H7 (cell line): ENCODE results near the gene SMURF2. TPM values are rescaled to one million over a fixed set of nuclear protein-coding genes. Genes with fewer than 3 reads are reported as not detected.

Source experiments
- DNase-seq: peaks from one replicate; pipeline ENCODE4 v3.0.0; 2012
- H3K27me3 ChIP-seq: 2 replicates; pipeline ENCODE4 v1.6.0; 2011; ENCODE audit warnings: mild to moderate bottlenecking, low read length; ENCODE audit not compliant: control insufficient read depth, insufficient read depth
- H3K36me3 ChIP-seq: replicated peaks from 2 replicates; pipeline ENCODE4 v1.5.1; 2011; ENCODE audit warnings: low read length; ENCODE audit not compliant: control insufficient read depth, insufficient read depth
- H3K4me3 ChIP-seq: 2 replicates; pipeline ENCODE4 v1.5.1; 2011; ENCODE audit warnings: low read depth, mild to moderate bottlenecking, control low read depth, low read length, moderate library complexity; ENCODE audit not compliant: insufficient read depth
- total RNA-seq: library from RNA; depleted of rRNA; stranded (reverse); fragments of >200 nt; shearing (Covaris generic); gene quantifications from 2 replicates; pipeline ENCODE4 v1.2.3, GENCODE V29; 2014

SMURF2 gene
- total RNA-seq, 1 experiment from 2014 or later: 33.9 TPM

GRCh38 chr17:64657610-64658125 is 4.4 kb downstream of the SMURF2 start:
- Histone ChIP-seq H3K4me3 (no peak overlapping the region), H3K36me3 (no peaks in the 10 kb centered on the region), H3K27me3 (no peaks in the 10 kb centered on the region)
- DNase-seq: no peak

- H3K27me3 ChIP-seq: no peaks in the 10 kb centered on the region
- H3K4me3 ChIP-seq: no peak overlapping the region
- no peaks in the 10 kb centered on the region for H3K36me3 ChIP-seq
- DNase-seq: no peak
These were observed 6.4 kb downstream of the SMURF2 start for GRCh38 chr17:64655704-64656103.

GRCh38 chr17:64653985-64654355 is 8.1 kb downstream of the SMURF2 start:
- H3K27me3 ChIP-seq: no peaks in the 10 kb centered on the region
- no peak overlapping the region for H3K4me3 ChIP-seq
- DNase-seq: no peak
- no peaks in the 10 kb centered on the region for H3K36me3 ChIP-seq

- Histone ChIP-seq H3K4me3 (no peak overlapping the region), H3K36me3 (no peaks in the 10 kb centered on the region), H3K27me3 (no peaks in the 10 kb centered on the region)
- DNase-seq: no peak
These were observed 8.7 kb downstream of the SMURF2 start for GRCh38 chr17:64653325-64653984.

GRCh38 chr17:64651889-64652288 is 10.2 kb downstream of the SMURF2 start:
- H3K36me3 ChIP-seq: no peaks in the 10 kb centered on the region
- H3K4me3 ChIP-seq: no peak overlapping the region
- DNase-seq: no peak

GRCh38 chr17:64648234-64648633 is 13.9 kb downstream of the SMURF2 start:
- H3K27me3 ChIP-seq: no peaks in the 10 kb centered on the region
- no peaks in the 10 kb centered on the region for H3K36me3 ChIP-seq
- no peak for DNase-seq
- no peak overlapping the region for H3K4me3 ChIP-seq

More at GRCh38 chr17:64651889-64652288, 10.2 kb downstream of the SMURF2 start:
- no peaks in the 10 kb centered on the region for H3K27me3 ChIP-seq

GRCh38 chr17:64647817-64648216 is 14.3 kb downstream of the SMURF2 start:
- H3K36me3 ChIP-seq: no peaks in the 10 kb centered on the region
- H3K4me3 ChIP-seq: no peak overlapping the region
- no peaks in the 10 kb centered on the region for H3K27me3 ChIP-seq
- DNase-seq: no peak

GRCh38 chr17:64639516-64639915 is 22.6 kb downstream of the SMURF2 start:
- no peaks in the 10 kb centered on the region for H3K27me3 ChIP-seq
- no peak for DNase-seq
- no peak overlapping the region for H3K4me3 ChIP-seq
- H3K36me3 ChIP-seq: no peaks in the 10 kb centered on the region

GRCh38 chr17:64638552-64639203 is 23.4 kb downstream of the SMURF2 start:
- no peaks in the 10 kb centered on the region for H3K27me3 ChIP-seq
- no peak overlapping the region for H3K4me3 ChIP-seq
- H3K36me3 ChIP-seq: no peaks in the 10 kb centered on the region
- no peak for DNase-seq

- Histone ChIP-seq H3K27me3 (no peaks in the 10 kb centered on the region), H3K36me3 (no peaks in the 10 kb centered on the region), H3K4me3 (no peak overlapping the region)
- no peak for DNase-seq
These were observed 26.3 kb downstream of the SMURF2 start for GRCh38 chr17:64635647-64636305.

- Histone ChIP-seq H3K4me3 (no peak overlapping the region), H3K36me3 (no peaks in the 10 kb centered on the region), H3K27me3 (no peaks in the 10 kb centered on the region)
These were observed 27.9 kb downstream of the SMURF2 start for GRCh38 chr17:64634218-64634617.

GRCh38 chr17:64632606-64633005 is 29.5 kb downstream of the SMURF2 start:
- no peak for DNase-seq
- Histone ChIP-seq H3K27me3 (no peaks in the 10 kb centered on the region), H3K36me3 (no peaks in the 10 kb centered on the region), H3K4me3 (no peak overlapping the region)

More at GRCh38 chr17:64634218-64634617, 27.9 kb downstream of the SMURF2 start:
- DNase-seq: no peak

GRCh38 chr17:64632194-64632593 is 29.9 kb downstream of the SMURF2 start:
- H3K36me3 ChIP-seq: no peaks in the 10 kb centered on the region
- no peak for DNase-seq
- no peaks in the 10 kb centered on the region for H3K27me3 ChIP-seq
- H3K4me3 ChIP-seq: no peak overlapping the region

- Histone ChIP-seq H3K27me3 (no peaks in the 10 kb centered on the region), H3K36me3 (no peaks in the 10 kb centered on the region), H3K4me3 (no peak overlapping the region)
- DNase-seq: no peak
These were observed 31.5 kb downstream of the SMURF2 start for GRCh38 chr17:64630309-64631223.
